ENCODE results near the gene SLC28A3. TPM values are rescaled to one million over a fixed set of nuclear protein-coding genes. Genes with fewer than 3 reads are reported as not detected.

SLC28A3 gene
- total and polyA plus RNA-seq, 2 of the 8 experiments (the other 6 are each of a cell fraction or from before 2014, with no cell fraction given) = 0.02 TPM; not detected in 1

DNA sequence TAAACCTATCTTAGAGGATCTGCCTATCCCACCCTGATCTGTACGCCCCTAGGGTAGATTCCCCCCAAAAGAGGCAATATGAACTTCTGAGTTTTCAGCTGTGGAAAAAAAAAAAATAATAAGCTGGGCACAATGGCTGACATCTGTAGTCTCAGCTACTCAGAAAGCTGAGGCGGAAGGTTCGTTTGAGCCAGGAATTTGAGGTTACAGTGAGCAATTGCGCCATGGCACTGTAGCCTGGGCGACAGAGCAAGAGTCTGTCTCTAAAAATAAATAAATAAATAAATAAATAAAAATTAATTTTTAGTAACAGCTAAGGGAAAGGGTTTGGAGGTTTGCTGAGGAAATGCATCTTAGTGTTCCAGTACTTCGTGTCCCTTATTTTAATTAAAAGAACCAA is 21.1 kb upstream of the SLC28A3 start (continued):
- TF ChIP-seq CHD7 (IDR thresholded peaks at IDR 0.05; ENCODE audit: insufficient replicate concordance, low read length) (no peak), E2F6 (IDR thresholded peaks at IDR 0.05) (no peak), SAP30 (IDR thresholded peaks at IDR 0.05; ENCODE audit: insufficient read depth, insufficient replicate concordance, low read length) (no peak)
